ENCODE measurements around the gene AVEN.

DNA sequence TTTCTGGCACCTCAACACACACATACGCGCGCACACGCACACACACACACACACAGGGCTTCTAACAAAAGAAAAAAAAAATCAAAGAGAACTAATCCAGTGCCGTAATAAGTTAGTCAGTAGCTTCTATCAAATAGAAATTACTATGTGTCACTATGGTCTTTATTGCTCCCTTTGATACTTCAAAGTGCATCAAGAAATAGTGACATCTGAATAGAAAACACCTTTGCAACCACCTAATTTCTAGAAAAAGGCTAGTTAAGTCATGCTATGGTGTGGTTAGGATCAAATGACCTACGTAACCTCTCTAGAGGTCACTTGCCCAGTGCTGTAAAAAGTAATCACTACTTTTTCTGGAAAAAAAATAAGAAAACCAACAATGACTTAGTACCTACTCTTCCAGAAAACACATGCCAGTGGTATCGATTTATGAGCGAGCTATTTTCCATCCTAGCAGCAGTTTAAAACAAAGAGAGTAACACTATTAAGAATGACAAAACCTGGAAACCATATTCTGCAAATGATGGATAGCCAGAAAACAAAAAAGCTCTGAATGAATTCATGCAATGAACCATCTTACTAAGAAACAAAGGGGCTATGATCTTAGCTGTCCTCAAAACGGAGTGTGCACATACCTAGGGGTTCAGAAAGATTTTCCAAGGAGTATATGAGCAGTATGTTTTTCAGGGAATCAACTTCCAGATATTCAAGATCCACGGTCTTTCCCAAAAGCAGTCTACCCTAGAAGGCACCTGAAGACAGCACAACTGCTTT is 6.8 kb downstream of the AVEN start:
- TF ChIP-seq, protein P1, sequence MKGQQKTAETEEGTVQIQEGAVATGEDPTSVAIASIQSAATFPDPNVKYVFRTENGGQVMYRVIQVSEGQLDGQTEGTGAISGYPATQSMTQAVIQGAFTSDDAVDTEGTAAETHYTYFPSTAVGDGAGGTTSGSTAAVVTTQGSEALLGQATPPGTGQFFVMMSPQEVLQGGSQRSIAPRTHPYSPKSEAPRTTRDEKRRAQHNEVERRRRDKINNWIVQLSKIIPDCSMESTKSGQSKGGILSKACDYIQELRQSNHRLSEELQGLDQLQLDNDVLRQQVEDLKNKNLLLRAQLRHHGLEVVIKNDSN (IDR thresholded peaks at IDR 0.05; ENCODE audit: borderline replicate concordance, low read depth) = no peak
- no peak for TF ChIP-seq SMC3 (IDR thresholded peaks at IDR 0.05; ENCODE audit: low read depth, low read length)
- TF ChIP-seq, protein P2, sequence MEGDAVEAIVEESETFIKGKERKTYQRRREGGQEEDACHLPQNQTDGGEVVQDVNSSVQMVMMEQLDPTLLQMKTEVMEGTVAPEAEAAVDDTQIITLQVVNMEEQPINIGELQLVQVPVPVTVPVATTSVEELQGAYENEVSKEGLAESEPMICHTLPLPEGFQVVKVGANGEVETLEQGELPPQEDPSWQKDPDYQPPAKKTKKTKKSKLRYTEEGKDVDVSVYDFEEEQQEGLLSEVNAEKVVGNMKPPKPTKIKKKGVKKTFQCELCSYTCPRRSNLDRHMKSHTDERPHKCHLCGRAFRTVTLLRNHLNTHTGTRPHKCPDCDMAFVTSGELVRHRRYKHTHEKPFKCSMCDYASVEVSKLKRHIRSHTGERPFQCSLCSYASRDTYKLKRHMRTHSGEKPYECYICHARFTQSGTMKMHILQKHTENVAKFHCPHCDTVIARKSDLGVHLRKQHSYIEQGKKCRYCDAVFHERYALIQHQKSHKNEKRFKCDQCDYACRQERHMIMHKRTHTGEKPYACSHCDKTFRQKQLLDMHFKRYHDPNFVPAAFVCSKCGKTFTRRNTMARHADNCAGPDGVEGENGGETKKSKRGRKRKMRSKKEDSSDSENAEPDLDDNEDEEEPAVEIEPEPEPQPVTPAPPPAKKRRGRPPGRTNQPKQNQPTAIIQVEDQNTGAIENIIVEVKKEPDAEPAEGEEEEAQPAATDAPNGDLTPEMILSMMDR (IDR thresholded peaks at IDR 0.05) = no peak
- TF ChIP-seq POLR2AphosphoS5 (IDR thresholded peaks at IDR 0.05; ENCODE audit: low read depth, low read length) = no peak
- TF ChIP-seq FOSL2 (IDR thresholded peaks at IDR 0.05; ENCODE audit: borderline replicate concordance, low read depth) = no peak
- TF ChIP-seq MEF2A (IDR thresholded peaks at IDR 0.05; ENCODE audit: borderline replicate concordance, low read depth) = no peak
- no peak for TF ChIP-seq EP300 (IDR thresholded peaks at IDR 0.05; ENCODE audit: borderline replicate concordance in 1 of 2, low read depth in 1 of 2, low read length in 1 of 2)
- TF ChIP-seq TAF1 (IDR thresholded peaks at IDR 0.05; ENCODE audit: borderline replicate concordance, low read depth, low read length) = no peak
- no peak for TF ChIP-seq ELF1 (IDR thresholded peaks at IDR 0.05)
- TF ChIP-seq EZH2phosphoT487 (IDR thresholded peaks at IDR 0.05; ENCODE audit: borderline replicate concordance, low read depth) = no peak
- no peak for TF ChIP-seq MXI1 (IDR thresholded peaks at IDR 0.05; ENCODE audit: low read depth, low read length)
- TF ChIP-seq JUND (IDR thresholded peaks at IDR 0.05) = no peak
- TF ChIP-seq YY1 (IDR thresholded peaks at IDR 0.05; ENCODE audit: low read depth) = no peak
